Measurements from ENCODE around the gene HDAC9. TPM values are rescaled to one million over a fixed set of nuclear protein-coding genes. Genes with fewer than 3 reads are reported as not detected.

Gene HDAC9
- total RNA-seq, 1 experiment from 2014 or later, result 11.3 TPM

DNA sequence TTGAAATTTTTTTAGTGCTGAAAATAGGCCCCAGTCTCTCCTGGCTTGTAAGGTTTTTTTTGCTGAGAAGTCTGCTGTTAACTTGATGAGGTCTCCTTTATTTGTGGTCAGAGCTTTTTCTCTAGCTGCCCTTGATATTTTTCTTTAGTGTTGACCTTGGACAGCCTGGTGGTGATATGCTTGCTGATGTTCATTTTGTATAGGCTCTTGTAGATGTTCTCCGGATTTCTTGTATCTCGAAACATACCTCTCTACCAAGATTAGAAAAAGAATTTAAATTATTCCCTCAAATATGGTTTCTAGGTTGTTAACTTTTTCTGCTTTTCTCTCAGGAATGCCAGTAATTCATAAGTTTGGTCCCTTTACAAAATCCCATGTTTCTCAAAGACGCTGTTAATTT, 519.5 kb downstream of the HDAC9 start:
- no peak for DNase-seq (ENCODE audit: unreplicated experiment)
- H3K27ac Mint-ChIP-seq (ENCODE audit: low read depth, unreplicated experiment), result no peak overlapping the region
- ChIA-PET POLR2A (no interaction called here), CTCF (no interaction called here)
- H3K9me3 Mint-ChIP-seq (ENCODE audit: unreplicated experiment), result peaks cover 33% of the 10 kb centered on the region
- H3K4me3 Mint-ChIP-seq (ENCODE audit: unreplicated experiment), result no peak overlapping the region
- H3K36me3 Mint-ChIP-seq (ENCODE audit: insufficient read depth, unreplicated experiment), result peaks cover 12% of the 10 kb centered on the region
- TF ChIP-seq, protein P1, sequence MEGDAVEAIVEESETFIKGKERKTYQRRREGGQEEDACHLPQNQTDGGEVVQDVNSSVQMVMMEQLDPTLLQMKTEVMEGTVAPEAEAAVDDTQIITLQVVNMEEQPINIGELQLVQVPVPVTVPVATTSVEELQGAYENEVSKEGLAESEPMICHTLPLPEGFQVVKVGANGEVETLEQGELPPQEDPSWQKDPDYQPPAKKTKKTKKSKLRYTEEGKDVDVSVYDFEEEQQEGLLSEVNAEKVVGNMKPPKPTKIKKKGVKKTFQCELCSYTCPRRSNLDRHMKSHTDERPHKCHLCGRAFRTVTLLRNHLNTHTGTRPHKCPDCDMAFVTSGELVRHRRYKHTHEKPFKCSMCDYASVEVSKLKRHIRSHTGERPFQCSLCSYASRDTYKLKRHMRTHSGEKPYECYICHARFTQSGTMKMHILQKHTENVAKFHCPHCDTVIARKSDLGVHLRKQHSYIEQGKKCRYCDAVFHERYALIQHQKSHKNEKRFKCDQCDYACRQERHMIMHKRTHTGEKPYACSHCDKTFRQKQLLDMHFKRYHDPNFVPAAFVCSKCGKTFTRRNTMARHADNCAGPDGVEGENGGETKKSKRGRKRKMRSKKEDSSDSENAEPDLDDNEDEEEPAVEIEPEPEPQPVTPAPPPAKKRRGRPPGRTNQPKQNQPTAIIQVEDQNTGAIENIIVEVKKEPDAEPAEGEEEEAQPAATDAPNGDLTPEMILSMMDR (IDR thresholded peaks at IDR 0.05; ENCODE audit: unreplicated experiment), result no peak
- BruUV-seq (replicated peaks), result no TSS peak
- peaks cover 13% of the 10 kb centered on the region for H3K4me1 Mint-ChIP-seq (ENCODE audit: insufficient read depth, unreplicated experiment)
- intact Hi-C loops (cut with micrococcal nuclease), result no loop called here
- H3K27me3 Mint-ChIP-seq (ENCODE audit: insufficient read depth, unreplicated experiment), result no peaks in the 10 kb centered on the region

DNA sequence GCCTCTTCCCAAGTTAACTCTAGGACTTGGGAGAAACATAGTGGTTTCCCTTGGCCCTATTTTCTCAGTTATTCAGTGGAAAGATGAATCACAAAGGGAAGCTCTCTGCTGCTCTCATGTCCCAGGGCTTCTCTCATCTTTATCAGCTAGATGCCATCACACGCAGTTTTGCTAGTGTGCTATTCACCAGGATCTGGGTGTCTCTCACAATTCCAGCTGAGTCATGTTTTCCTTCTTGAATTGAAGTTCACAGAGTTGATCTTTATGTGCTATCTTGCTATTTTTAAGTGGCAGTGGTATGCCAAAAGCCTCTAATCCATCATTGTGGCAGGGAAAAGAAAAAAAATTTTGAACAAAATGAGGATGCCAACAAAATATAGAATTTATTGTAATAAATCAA, 520.6 kb downstream of the HDAC9 start:
- H3K36me3 Mint-ChIP-seq (ENCODE audit: insufficient read depth, unreplicated experiment), result peaks cover 10% of the 10 kb centered on the region
- intact Hi-C loops (cut with micrococcal nuclease), result no loop called here
- ChIA-PET CTCF (interaction anchor here (0.8 kb wide), 1 partner anchor 41 kb away, joined by 3 read pairs; no protein-coding TSS in a partner anchor), POLR2A (interaction anchor here (0.6 kb wide), 1 partner anchor 25 kb away, joined by 5 read pairs; no protein-coding TSS in a partner anchor)
- TF ChIP-seq, protein P1 (IDR thresholded peaks at IDR 0.05; ENCODE audit: unreplicated experiment), result no peak
- DNase-seq (ENCODE audit: unreplicated experiment), result no peak
- no TSS peak for BruUV-seq (replicated peaks)
- H3K27me3 Mint-ChIP-seq (ENCODE audit: insufficient read depth, unreplicated experiment), result no peaks in the 10 kb centered on the region
- peaks cover 21% of the 10 kb centered on the region for H3K4me1 Mint-ChIP-seq (ENCODE audit: insufficient read depth, unreplicated experiment)
- H3K27ac Mint-ChIP-seq (ENCODE audit: low read depth, unreplicated experiment), result no peak overlapping the region
- peaks cover 33% of the 10 kb centered on the region for H3K9me3 Mint-ChIP-seq (ENCODE audit: unreplicated experiment)
- no peak overlapping the region for H3K4me3 Mint-ChIP-seq (ENCODE audit: unreplicated experiment)

DNA sequence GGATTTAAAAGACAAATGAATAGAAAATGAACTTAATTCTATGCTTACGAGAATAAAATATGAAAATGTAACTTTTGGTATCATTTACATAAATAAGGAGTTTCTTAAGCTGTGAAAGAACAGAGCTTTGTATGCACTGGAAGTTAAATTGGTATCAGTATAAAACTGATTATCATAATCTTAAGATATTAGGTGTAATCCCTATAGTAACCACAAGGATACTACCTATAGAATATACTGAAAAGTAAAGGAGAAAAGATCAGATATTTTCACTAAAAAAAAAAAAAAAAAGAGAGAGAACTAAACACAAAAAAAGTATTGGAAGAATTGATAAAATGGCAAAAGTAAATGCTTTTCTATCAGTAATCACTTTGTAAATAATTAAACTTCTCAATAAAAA, 521.8 kb downstream of the HDAC9 start:
- Mint-ChIP-seq H3K27ac (ENCODE audit: low read depth, unreplicated experiment) (no peak overlapping the region), H3K27me3 (ENCODE audit: insufficient read depth, unreplicated experiment) (no peaks in the 10 kb centered on the region), H3K9me3 (ENCODE audit: unreplicated experiment) (peaks cover 33% of the 10 kb centered on the region), H3K4me3 (ENCODE audit: unreplicated experiment) (no peak overlapping the region), H3K36me3 (ENCODE audit: insufficient read depth, unreplicated experiment) (peaks cover 6% of the 10 kb centered on the region), H3K4me1 (ENCODE audit: insufficient read depth, unreplicated experiment) (peaks cover 14% of the 10 kb centered on the region)
- no TSS peak for BruUV-seq (replicated peaks)
- TF ChIP-seq, protein P1 (IDR thresholded peaks at IDR 0.05; ENCODE audit: unreplicated experiment), result no peak
- no peak for DNase-seq (ENCODE audit: unreplicated experiment)
- POLR2A ChIA-PET, result interaction anchor here (1.4 kb wide), 1 partner anchor 99 kb away, joined by 3 read pairs; no protein-coding TSS in a partner anchor
- CTCF ChIA-PET, result interaction anchor here (0.8 kb wide), 1 partner anchor 436 kb away, joined by 4 read pairs; no protein-coding TSS in a partner anchor
- intact Hi-C loops (cut with micrococcal nuclease), result no loop called here

DNA sequence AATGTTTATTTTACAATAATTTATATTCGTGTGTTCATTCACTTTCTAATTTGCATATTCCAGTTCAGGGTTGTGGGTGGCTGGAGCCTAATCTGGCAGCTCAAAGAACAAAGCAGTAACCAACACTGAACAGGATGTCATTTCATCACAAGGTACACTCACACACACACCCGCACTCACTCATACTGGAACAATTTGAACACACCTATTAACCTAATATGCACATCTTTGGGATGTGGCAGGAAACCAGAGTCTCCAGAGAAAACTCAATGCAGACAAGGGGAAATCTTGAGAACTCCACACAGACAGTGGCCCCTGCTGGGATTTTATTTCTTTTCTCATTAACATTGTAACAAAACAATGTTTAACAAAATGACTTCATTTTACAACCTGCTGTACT, 524.5 kb downstream of the HDAC9 start:
- H3K9me3 Mint-ChIP-seq (ENCODE audit: unreplicated experiment), result peaks cover 25% of the 10 kb centered on the region
- no peaks in the 10 kb centered on the region for H3K27me3 Mint-ChIP-seq (ENCODE audit: insufficient read depth, unreplicated experiment)
- H3K36me3 Mint-ChIP-seq (ENCODE audit: insufficient read depth, unreplicated experiment), result peaks cover 14% of the 10 kb centered on the region
- intact Hi-C loops (cut with micrococcal nuclease), result no loop called here
- TF ChIP-seq, protein P1 (IDR thresholded peaks at IDR 0.05; ENCODE audit: unreplicated experiment), result no peak
- H3K27ac Mint-ChIP-seq (ENCODE audit: low read depth, unreplicated experiment), result peak overlapping the region; percentile 70
- H3K4me3 Mint-ChIP-seq (ENCODE audit: unreplicated experiment), result no peak overlapping the region
- peaks cover 19% of the 10 kb centered on the region for H3K4me1 Mint-ChIP-seq (ENCODE audit: insufficient read depth, unreplicated experiment)
- POLR2A ChIA-PET, result interaction anchor here (0.6 to 1.1 kb wide), 2 partner anchors 42 to 50 kb away, joined by 3 to 4 read pairs; no protein-coding TSS in a partner anchor
- CTCF ChIA-PET, result interaction anchor here (0.9 to 1.3 kb wide), 2 partner anchors 11 to 16 kb away, joined by 4 read pairs; no protein-coding TSS in a partner anchor
- BruUV-seq (replicated peaks), result no TSS peak
- DNase-seq (ENCODE audit: unreplicated experiment), result peak; percentile 38

All from MCF 10A (cell line).